Esophagus squamous epithelium (tissue), 5 donors: ENCODE results near the gene TMEM40. TPM values are rescaled to one million over a fixed set of nuclear protein-coding genes. Genes with fewer than 3 reads are reported as not detected.

Source experiments
- DNase-seq: peaks from one replicate; lab custom pipeline; 2025; lab: John Stamatoyannopoulos, UW
- H3K27ac ChIP-seq, 4 donors: fragments of 200-600 bp; sonication (generic); one replicate each; pipeline ENCODE4 v1.5.1; 2016 to 2019; ENCODE audit warnings: mild to moderate bottlenecking in 1 of 4
- H3K27me3 ChIP-seq, 4 donors: fragments of 200-600 bp; sonication (generic); 1 replicate in 3 of 4; 2 replicates in 1 of 4; pipeline versions ENCODE4 v1.5.1 to v1.6.0; 2017 to 2021; ENCODE audit warnings: antibody characterized with exemption in 1 of 4
- H3K36me3 ChIP-seq, 3 donors: fragments of 200-600 bp; sonication (generic); one replicate each; pipeline ENCODE4 v1.5.1; 2016 to 2019
- H3K4me1 ChIP-seq, 3 donors: fragments of 200-600 bp; sonication (generic); one replicate each; pipeline ENCODE4 v1.5.1; 2017 to 2019
- H3K4me3 ChIP-seq, 4 donors: fragments of 200-600 bp; sonication (generic); 1 replicate in 3 of 4; 2 replicates in 1 of 4; pipeline ENCODE4 v1.5.1; 2016 to 2019; ENCODE audit warnings: mild to moderate bottlenecking in 2 of 4, moderate library complexity in 1 of 4
- H3K9me3 ChIP-seq, 3 donors: fragments of 200-600 bp; sonication (generic); one replicate each; pipeline ENCODE4 v1.5.1; 2016 to 2019
- POLR2A ChIP-seq, 4 donors: fragments of 450-650 bp; IDR thresholded peaks; one replicate each; pipeline ENCODE4 v1.6.1; 2017; ENCODE audit warnings: antibody characterized with exemption in 4 of 4, mild to moderate bottlenecking in 4 of 4, moderate library complexity in 3 of 4
- WGBS, 2 donors: methylation state at CpG; one replicate each; pipeline ENCODE4 v1.1.5; 2018; 5-methylcytosine and 5-hydroxymethylcytosine counted together
- intact Hi-C: fragments of 100-400 bp; cut with DNase I; formaldehyde crosslinking; loops from one replicate; pipeline ENCODE4 v1.15.0; 2022
- total RNA-seq, 4 donors: library from RNA; depleted of rRNA; stranded (reverse); fragments of >200 nt; gene quantifications; one replicate each; pipeline ENCODE4 v1.1.0, GENCODE V29; 2016
- TF ChIP-seq, protein P1 (sequence below), 6 experiments: fragments of 450-650 bp in 4 of 6; fragments of 200-600 bp in 2 of 6; sonication (generic) in 2 of 6; IDR thresholded peaks; one replicate each; pipeline ENCODE4 v1.5.1; 2016 to 2019; ENCODE audit warnings: antibody characterized with exemption in 6 of 6, mild to moderate bottlenecking in 4 of 6, moderate library complexity in 4 of 6
- donor health status: DM: yes; HTN: yes; CAD: no.

The TMEM40 gene
- total RNA-seq, 4 donors from 2014 or later = 43.9 to 79.1 (median 53.4) TPM

DNA sequence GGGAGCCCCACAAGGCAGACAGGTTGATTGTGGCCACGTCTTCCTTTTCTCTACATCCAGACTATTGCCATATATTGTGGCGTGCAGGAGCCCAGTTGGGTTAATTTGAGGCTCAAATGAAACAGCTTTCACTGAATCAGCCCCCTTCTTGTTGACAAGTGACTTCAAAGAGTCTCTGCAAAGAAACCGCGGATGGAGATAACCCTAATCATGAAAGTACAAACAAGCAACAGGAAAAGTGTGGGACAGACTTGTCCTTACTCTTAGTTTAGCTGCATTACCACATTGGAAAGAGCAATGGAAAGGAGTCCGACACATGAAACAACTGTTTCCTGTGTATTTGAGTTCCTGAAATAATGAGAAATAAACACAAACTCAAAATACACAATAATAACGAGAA, 3.3 kb downstream of the TMEM40 start:
- DNase-seq = no peak
- Histone ChIP-seq H3K4me1 (peaks cover 28 to 100% (median 41%) of the 10 kb centered on the region in 3 donors), H3K9me3 (no peaks in the 10 kb centered on the region), H3K27ac (peak overlapping the region in 3 of 4 donors; percentile 82 to 96 (median 84)), H3K27me3 (no peaks in the 10 kb centered on the region), H3K4me3 (peak overlapping the region in 1 of 4 donors; percentile 51), H3K36me3 (peaks cover 0 to 10% (median 0%) of the 10 kb centered on the region in 3 donors)
- TF ChIP-seq, protein P1, sequence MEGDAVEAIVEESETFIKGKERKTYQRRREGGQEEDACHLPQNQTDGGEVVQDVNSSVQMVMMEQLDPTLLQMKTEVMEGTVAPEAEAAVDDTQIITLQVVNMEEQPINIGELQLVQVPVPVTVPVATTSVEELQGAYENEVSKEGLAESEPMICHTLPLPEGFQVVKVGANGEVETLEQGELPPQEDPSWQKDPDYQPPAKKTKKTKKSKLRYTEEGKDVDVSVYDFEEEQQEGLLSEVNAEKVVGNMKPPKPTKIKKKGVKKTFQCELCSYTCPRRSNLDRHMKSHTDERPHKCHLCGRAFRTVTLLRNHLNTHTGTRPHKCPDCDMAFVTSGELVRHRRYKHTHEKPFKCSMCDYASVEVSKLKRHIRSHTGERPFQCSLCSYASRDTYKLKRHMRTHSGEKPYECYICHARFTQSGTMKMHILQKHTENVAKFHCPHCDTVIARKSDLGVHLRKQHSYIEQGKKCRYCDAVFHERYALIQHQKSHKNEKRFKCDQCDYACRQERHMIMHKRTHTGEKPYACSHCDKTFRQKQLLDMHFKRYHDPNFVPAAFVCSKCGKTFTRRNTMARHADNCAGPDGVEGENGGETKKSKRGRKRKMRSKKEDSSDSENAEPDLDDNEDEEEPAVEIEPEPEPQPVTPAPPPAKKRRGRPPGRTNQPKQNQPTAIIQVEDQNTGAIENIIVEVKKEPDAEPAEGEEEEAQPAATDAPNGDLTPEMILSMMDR (IDR thresholded peaks at IDR 0.05) = no peak
- TF ChIP-seq POLR2A (IDR thresholded peaks at IDR 0.05) = no peak
- intact Hi-C loops = no loop called here
- WGBS, 2 donors = 69 to 78% methylated on average over 6 of the region's 6 CpGs

DNA sequence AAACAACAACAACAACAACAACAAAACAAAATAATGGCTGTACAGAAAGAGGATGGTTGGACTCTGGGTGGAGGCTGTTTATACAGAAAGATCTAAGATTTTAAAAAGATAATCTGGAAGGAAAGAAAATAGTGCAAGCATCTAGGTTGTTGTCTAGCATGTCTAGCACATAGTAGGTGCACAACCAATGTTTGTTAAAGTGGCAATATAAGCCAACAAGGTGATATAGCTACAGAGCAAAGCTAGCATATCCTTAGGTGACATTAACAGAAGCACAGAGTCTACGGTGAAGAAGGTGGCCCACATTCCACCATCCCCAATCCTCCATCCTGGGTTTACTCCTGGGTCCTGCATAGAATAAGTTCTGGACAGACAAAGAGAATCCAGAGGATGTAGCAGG, 4.7 kb downstream of the TMEM40 start:
- no peaks in the 10 kb centered on the region for H3K9me3 ChIP-seq
- DNase-seq = no peak
- H3K27ac ChIP-seq = peak overlapping the region; percentile 67 to 96 (median 83)
- H3K4me1 ChIP-seq = peaks cover 15 to 96% (median 40%) of the 10 kb centered on the region in 3 donors
- H3K36me3 ChIP-seq = peaks cover 0 to 14% (median 0%) of the 10 kb centered on the region in 3 donors
- intact Hi-C loops = no loop called here
- H3K27me3 ChIP-seq = no peaks in the 10 kb centered on the region
- peak overlapping the region in 1 of 4 donors; percentile 16 for H3K4me3 ChIP-seq
- TF ChIP-seq, protein P1 (IDR thresholded peaks at IDR 0.05) = no peak
- TF ChIP-seq POLR2A (IDR thresholded peaks at IDR 0.05) = no peak
- 85 to 92% methylated on average over 1 of the region's 1 CpG for WGBS, 2 donors

DNA sequence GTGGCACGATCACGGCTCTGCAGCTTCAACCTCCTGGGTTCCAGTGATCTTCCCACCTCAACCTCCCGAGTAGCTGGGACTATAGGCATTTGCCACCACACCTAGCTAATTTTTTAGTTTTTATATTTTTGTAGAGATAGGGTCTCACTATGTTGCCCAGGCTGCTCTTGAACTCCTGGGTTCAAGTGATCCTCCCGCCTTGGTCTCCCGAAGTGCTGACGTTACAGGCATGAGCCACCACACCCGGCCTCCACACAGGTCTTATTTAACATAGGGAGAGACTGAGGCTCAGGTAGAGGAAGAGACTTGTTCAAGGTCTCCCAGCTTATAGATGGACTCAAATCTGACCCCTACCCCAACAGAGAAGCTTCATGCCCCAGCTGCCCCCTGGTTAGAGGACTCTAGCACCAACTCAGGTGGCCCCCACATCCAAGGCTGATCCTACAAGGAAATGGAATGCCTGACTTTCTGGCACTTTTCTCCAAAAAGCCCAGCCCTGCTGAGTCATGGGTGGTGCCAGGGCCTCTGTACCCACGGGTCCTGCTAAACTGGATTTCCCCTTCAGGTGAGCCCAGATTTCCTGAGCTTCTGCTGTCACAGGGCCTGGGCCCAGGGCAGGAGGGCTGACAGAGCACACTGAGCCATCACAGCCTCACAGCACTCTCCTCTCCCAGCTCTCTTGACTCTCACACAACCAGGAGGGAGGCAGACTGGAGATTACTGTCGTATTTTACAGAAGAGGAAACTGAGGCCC, 5.6 kb downstream of the TMEM40 start:
- no peak for DNase-seq
- TF ChIP-seq POLR2A (IDR thresholded peaks at IDR 0.05) = peak in 1 of 4 donors; percentile 31
- TF ChIP-seq, protein P1 (IDR thresholded peaks at IDR 0.05) = no peak

DNA sequence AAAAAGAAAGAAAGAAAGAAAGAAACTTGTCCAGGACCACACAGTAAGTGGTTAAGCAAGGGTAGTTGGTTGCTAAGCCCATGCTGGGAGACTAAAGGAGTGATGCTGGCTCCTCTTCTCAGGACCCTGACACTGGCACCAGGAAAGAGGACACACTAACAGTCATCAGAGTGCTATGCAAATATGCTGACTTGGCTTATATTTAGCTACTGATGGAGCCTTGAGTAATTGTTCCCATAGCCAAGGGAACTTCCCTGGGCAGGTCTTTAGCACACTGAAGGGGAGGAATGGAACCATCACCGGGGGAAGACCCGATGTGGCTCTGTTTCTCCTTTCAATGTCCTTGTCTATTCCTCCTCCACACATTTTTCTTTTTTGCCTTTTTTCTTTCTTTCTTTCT, 6.2 kb downstream of the TMEM40 start:
- Histone ChIP-seq H3K27me3 (no peaks in the 10 kb centered on the region), H3K9me3 (no peaks in the 10 kb centered on the region), H3K27ac (peak overlapping the region in 3 of 4 donors; percentile 82 to 96 (median 84)), H3K36me3 (peaks cover 0 to 29% (median 0%) of the 10 kb centered on the region in 3 donors), H3K4me3 (no peak overlapping the region), H3K4me1 (peaks cover 8 to 81% (median 32%) of the 10 kb centered on the region in 3 donors)
- intact Hi-C loops = no loop called here
- TF ChIP-seq, protein P1 (IDR thresholded peaks at IDR 0.05) = no peak
- TF ChIP-seq POLR2A (IDR thresholded peaks at IDR 0.05) = no peak
- WGBS, 2 donors = 35 to 38% methylated on average over 2 of the region's 2 CpGs
- no peak for DNase-seq

More for the DNA sequence above, 5.6 kb downstream of the TMEM40 start:
- Histone ChIP-seq H3K27ac (peak overlapping the region; percentile 67 to 96 (median 83)), H3K27me3 (no peaks in the 10 kb centered on the region), H3K4me3 (peak overlapping the region in 2 of 4 donors; percentile 16 to 19), H3K36me3 (peaks cover 0 to 22% (median 0%) of the 10 kb centered on the region in 3 donors), H3K4me1 (peaks cover 10 to 88% (median 34%) of the 10 kb centered on the region in 3 donors), H3K9me3 (no peaks in the 10 kb centered on the region)
- WGBS, 2 donors = 63 to 70% methylated on average over 3 to 7 of the region's 9 CpGs
- intact Hi-C loops = no loop called here

DNA sequence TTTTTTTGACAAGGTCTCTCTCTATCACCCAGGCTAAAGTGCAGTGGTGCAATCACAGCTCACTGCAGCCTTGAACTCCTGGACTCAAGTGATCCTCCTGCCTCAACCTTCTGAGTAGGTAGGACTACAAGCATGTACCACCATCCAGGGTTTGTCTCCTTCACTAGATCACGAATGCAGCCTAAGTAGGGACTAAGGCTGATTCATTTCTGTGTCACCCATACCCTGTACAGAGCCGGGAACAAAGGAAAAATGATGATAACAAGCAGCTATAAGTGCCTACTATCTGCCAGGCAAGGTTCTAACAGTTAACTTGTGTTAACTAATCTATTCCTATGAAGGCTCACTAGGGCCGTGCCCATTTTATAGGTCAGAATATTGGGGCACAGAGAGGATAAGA, 7.0 kb downstream of the TMEM40 start:
- Histone ChIP-seq H3K9me3 (no peaks in the 10 kb centered on the region), H3K27ac (peak overlapping the region in 3 of 4 donors; percentile 82 to 96 (median 84)), H3K4me3 (no peak overlapping the region), H3K36me3 (peaks cover 0 to 36% (median 0%) of the 10 kb centered on the region in 3 donors), H3K27me3 (no peaks in the 10 kb centered on the region), H3K4me1 (peaks cover 8 to 74% (median 29%) of the 10 kb centered on the region in 3 donors)
- WGBS, 2 donors = 39 to 46% methylated on average over 3 of the region's 3 CpGs
- intact Hi-C loops = no loop called here
- no peak for DNase-seq
- no peak for TF ChIP-seq POLR2A (IDR thresholded peaks at IDR 0.05)
- TF ChIP-seq, protein P1 (IDR thresholded peaks at IDR 0.05) = no peak
